GM21390 (cell line): ENCODE data around the gene KIF2A.

ENCODE experiments used
- ATAC-seq: cut with Tn5 transposase; IDR thresholded peaks from one replicate; pipeline ENCODE4 v1.9.1; 2021; ENCODE audit not compliant: unreplicated experiment

Gene KIF2A

GRCh38 chr5:62374090-62374489 is 68.1 kb downstream of the KIF2A start:
- ATAC-seq, result no peak

- no peak for ATAC-seq
Measured at GRCh38 chr5:62375627-62376026, 69.6 kb downstream of the KIF2A start.

- ATAC-seq, result no peak
Measured at GRCh38 chr5:62376064-62376463, 70.1 kb downstream of the KIF2A start.

GRCh38 chr5:62385131-62385530 is 79.1 kb downstream of the KIF2A start:
- no peak for ATAC-seq

GRCh38 chr5:62385816-62386400 is 79.9 kb downstream of the KIF2A start:
- no peak for ATAC-seq

- ATAC-seq, result no peak
Measured at GRCh38 chr5:62386824-62387223, 80.8 kb downstream of the KIF2A start.

GRCh38 chr5:62395210-62395950 is 89.4 kb downstream of the KIF2A start:
- no peak for ATAC-seq

GRCh38 chr5:62403411-62404250 is 97.6 kb downstream of the KIF2A start, which contains the start of gene DIMT1:
Gene DIMT1, minus strand, starts transcription at chr5:62403905. Its CDS starts 133 bp downstream, at chr5:62403772.
- peak; percentile 96 for ATAC-seq

- ATAC-seq, result peak; percentile 93
Measured at GRCh38 chr5:62412549-62413329, 106.7 kb downstream of the KIF2A start, which contains the start of gene IPO11. Gene IPO11, plus strand, starts transcription at chr5:62412763. Its CDS starts 24,517 bp downstream, at chr5:62437280.

GRCh38 chr5:62413711-62414110 is 107.7 kb downstream of the KIF2A start:
- ATAC-seq, result no peak

- no peak for ATAC-seq
Measured at GRCh38 chr5:62418462-62419076, 112.6 kb downstream of the KIF2A start.

GRCh38 chr5:62419609-62420008 is 113.6 kb downstream of the KIF2A start:
- no peak for ATAC-seq

- no peak for ATAC-seq
Measured at GRCh38 chr5:62421414-62421813, 115.4 kb downstream of the KIF2A start.

- no peak for ATAC-seq
Measured at GRCh38 chr5:62424763-62425162, 118.8 kb downstream of the KIF2A start.

- ATAC-seq, result no peak
Measured at GRCh38 chr5:62431735-62432620, 126.0 kb downstream of the KIF2A start.

- ATAC-seq, result no peak
Measured at GRCh38 chr5:62432621-62433064, 126.6 kb downstream of the KIF2A start.
